Mesothelial cell of epicardium (in vitro differentiated cells): ENCODE measurements around the gene CDC45. TPM values are rescaled to one million over a fixed set of nuclear protein-coding genes. Genes with fewer than 3 reads are reported as not detected.

Source experiments
- DNase-seq, 2 experiments: peaks; one replicate each; pipeline ENCODE4 v3.0.0; 2021; ENCODE audit warnings: low spot score in 2 of 2; ENCODE audit not compliant: unreplicated experiment in 2 of 2
- H3K27ac Mint-ChIP-seq: 2 replicates; pipeline ENCODE4 v1.8.0; 2021; ENCODE audit warnings: mixed read lengths
- H3K27me3 Mint-ChIP-seq: 2 replicates; pipeline ENCODE4 v1.8.0; 2021; ENCODE audit warnings: low read depth, mixed read lengths
- H3K36me3 Mint-ChIP-seq: 2 replicates; pipeline ENCODE4 v1.8.0; 2021; ENCODE audit warnings: mixed read lengths
- H3K4me1 Mint-ChIP-seq: 2 replicates; pipeline ENCODE4 v1.8.0; 2021; ENCODE audit warnings: mixed read lengths
- H3K4me3 Mint-ChIP-seq: 2 replicates; pipeline ENCODE4 v1.8.0; 2021; ENCODE audit warnings: mild to moderate bottlenecking, moderate library complexity, mixed read lengths
- H3K9me3 Mint-ChIP-seq: 2 replicates; pipeline ENCODE4 v1.8.0; 2021; ENCODE audit warnings: mixed read lengths
- CTCF ChIP-seq: fragments of 200-600 bp; sonication (generic); IDR thresholded peaks from one replicate; pipeline ENCODE4 v1.5.0; 2021; ENCODE audit warnings: antibody characterized with exemption; ENCODE audit not compliant: unreplicated experiment
- total RNA-seq: library from RNA; stranded (reverse); gene quantifications from 3 replicates; pipeline ENCODE4 v1.2.1, GENCODE V29; 2021

The CDC45 gene
- total RNA-seq, 1 donor from 2014 or later = 15.3 TPM

GRCh38 chr22:19456541-19456940 is 23.2 kb upstream of the CDC45 start:
- peaks cover 38% of the 10 kb centered on the region for H3K36me3 Mint-ChIP-seq
- no peaks in the 10 kb centered on the region for H3K9me3 Mint-ChIP-seq
- no peak for DNase-seq
- no peak overlapping the region for H3K27ac Mint-ChIP-seq
- H3K4me1 Mint-ChIP-seq = no peaks in the 10 kb centered on the region
- TF ChIP-seq CTCF = no peak
- no peaks in the 10 kb centered on the region for H3K27me3 Mint-ChIP-seq
- H3K4me3 Mint-ChIP-seq = no peak overlapping the region

- no peak for DNase-seq
- Mint-ChIP-seq H3K27me3 (no peaks in the 10 kb centered on the region), H3K27ac (no peak overlapping the region), H3K36me3 (peaks cover 36% of the 10 kb centered on the region), H3K9me3 (no peaks in the 10 kb centered on the region), H3K4me1 (no peaks in the 10 kb centered on the region), H3K4me3 (no peak overlapping the region)
- TF ChIP-seq CTCF = no peak
These were observed 21.8 kb upstream of the CDC45 start for GRCh38 chr22:19457828-19458428.

GRCh38 chr22:19460036-19460435 is 19.7 kb upstream of the CDC45 start:
- Mint-ChIP-seq H3K27me3 (no peaks in the 10 kb centered on the region), H3K9me3 (no peaks in the 10 kb centered on the region), H3K36me3 (peaks cover 32% of the 10 kb centered on the region), H3K4me3 (no peak overlapping the region), H3K4me1 (peaks cover 10% of the 10 kb centered on the region), H3K27ac (no peak overlapping the region)
- TF ChIP-seq CTCF = no peak
- no peak for DNase-seq

- H3K27me3 Mint-ChIP-seq = no peaks in the 10 kb centered on the region
- peaks cover 28% of the 10 kb centered on the region for H3K36me3 Mint-ChIP-seq
- H3K9me3 Mint-ChIP-seq = no peaks in the 10 kb centered on the region
- TF ChIP-seq CTCF = no peak
- peaks cover 10% of the 10 kb centered on the region for H3K4me1 Mint-ChIP-seq
- DNase-seq = no peak
- no peak overlapping the region for H3K27ac Mint-ChIP-seq
- no peak overlapping the region for H3K4me3 Mint-ChIP-seq
These were observed 18.2 kb upstream of the CDC45 start for GRCh38 chr22:19461506-19461905.

- Mint-ChIP-seq H3K4me1 (peaks cover 10% of the 10 kb centered on the region), H3K27ac (no peak overlapping the region), H3K4me3 (no peak overlapping the region), H3K9me3 (no peaks in the 10 kb centered on the region), H3K27me3 (no peaks in the 10 kb centered on the region), H3K36me3 (peaks cover 28% of the 10 kb centered on the region)
- no peak for DNase-seq
- no peak for TF ChIP-seq CTCF
These were observed 16.7 kb upstream of the CDC45 start for GRCh38 chr22:19463008-19463407.
